Fibroblast of peridontal ligament (primary cell): ENCODE data around the gene VAT1L.

Experiments
- DNase-seq: peaks from one replicate; pipeline ENCODE4 v3.0.0-alpha.2; 2010; ENCODE audit errors: extremely low read depth

Gene VAT1L

GRCh38 chr16:77868478-77868877 is 80.1 kb downstream of the VAT1L start:
- DNase-seq = no peak

GRCh38 chr16:77869997-77870813 is 81.8 kb downstream of the VAT1L start:
- DNase-seq = peak; percentile 50

- no peak for DNase-seq
Measured at GRCh38 chr16:77871932-77872331, 83.6 kb downstream of the VAT1L start.

GRCh38 chr16:77873066-77873465 is 84.7 kb downstream of the VAT1L start:
- no peak for DNase-seq

GRCh38 chr16:77874347-77874746 is 86.0 kb downstream of the VAT1L start:
- DNase-seq = no peak

GRCh38 chr16:77876776-77877175 is 88.4 kb downstream of the VAT1L start:
- no peak for DNase-seq

GRCh38 chr16:77877712-77878347 is 89.5 kb downstream of the VAT1L start:
- peak; percentile 58 for DNase-seq

GRCh38 chr16:77881355-77882030 is 93.1 kb downstream of the VAT1L start:
- no peak for DNase-seq

- DNase-seq = peak; percentile 56
Measured at GRCh38 chr16:77882358-77882757, 94.0 kb downstream of the VAT1L start.

- peak; percentile 59 for DNase-seq
Measured at GRCh38 chr16:77885571-77886295, 97.4 kb downstream of the VAT1L start.

GRCh38 chr16:77888871-77889270 is 100.5 kb downstream of the VAT1L start:
- no peak for DNase-seq

- DNase-seq = no peak
Measured at GRCh38 chr16:77890075-77890474, 101.7 kb downstream of the VAT1L start.

- no peak for DNase-seq
Measured at GRCh38 chr16:77894162-77894561, 105.8 kb downstream of the VAT1L start.

- no peak for DNase-seq
Measured at GRCh38 chr16:77895962-77896361, 107.6 kb downstream of the VAT1L start.

GRCh38 chr16:77896415-77897128 is 108.2 kb downstream of the VAT1L start:
- no peak for DNase-seq

- DNase-seq = peak; percentile 31
Measured at GRCh38 chr16:77897129-77897437, 108.7 kb downstream of the VAT1L start.

- peak; percentile 59 for DNase-seq
Measured at GRCh38 chr16:77897831-77898605, 109.7 kb downstream of the VAT1L start.

GRCh38 chr16:77898671-77899211 is 110.4 kb downstream of the VAT1L start:
- DNase-seq = peak; percentile 90

GRCh38 chr16:77899416-77899815 is 111.1 kb downstream of the VAT1L start:
- DNase-seq = peak; percentile 51

- no peak for DNase-seq
Measured at GRCh38 chr16:77905374-77905920, 117.1 kb downstream of the VAT1L start.
